OCI-LY1 (cell line): Measurements from ENCODE around the gene SEL1L2.

Source experiments
- H2AFZ ChIP-seq: fragments of 200-600 bp; sonication (generic), shearing (Covaris generic); 2 replicates; pipeline ENCODE4 v1.6.0; 2014; ENCODE audit warnings: antibody characterized with exemption, mild to moderate bottlenecking, low read length
- H3F3A ChIP-seq: fragments of 200-600 bp; sonication (generic), shearing (Covaris generic); 2 replicates; pipeline ENCODE4 v1.6.0; 2014; ENCODE audit warnings: mild to moderate bottlenecking, antibody characterized with exemption, low read length, moderate library complexity; ENCODE audit not compliant: insufficient read depth
- H3K27ac ChIP-seq: fragments of 200-600 bp; sonication (generic); 2 replicates; pipeline ENCODE4 v1.5.1; 2014; ENCODE audit warnings: low read length, mixed run types, mild to moderate bottlenecking, low read depth; ENCODE audit not compliant: poor library complexity, severe bottlenecking
- H3K27me3 ChIP-seq: fragments of 200-600 bp; sonication (generic); 2 replicates; pipeline ENCODE4 v1.6.0; 2014; ENCODE audit warnings: antibody characterized with exemption, mild to moderate bottlenecking, low read length, moderate library complexity; ENCODE audit not compliant: insufficient read depth
- H3K36me3 ChIP-seq: fragments of 200-600 bp; sonication (generic); 2 replicates; pipeline ENCODE4 v1.6.1; 2014; ENCODE audit warnings: mild to moderate bottlenecking, antibody characterized with exemption, low read length, moderate library complexity, mixed read lengths; ENCODE audit not compliant: insufficient read depth
- H3K4me1 ChIP-seq: fragments of 200-600 bp; sonication (generic); 2 replicates; pipeline ENCODE4 v1.5.1; 2014; ENCODE audit warnings: mild to moderate bottlenecking, low read length, moderate library complexity; ENCODE audit not compliant: insufficient read depth, severe bottlenecking
- H3K4me2 ChIP-seq: fragments of 200-600 bp; sonication (generic), shearing (Covaris generic); 2 replicates; pipeline ENCODE4 v1.6.1; 2014; ENCODE audit warnings: low read length
- H3K4me3 ChIP-seq: fragments of 200-600 bp; sonication (generic); 2 replicates; pipeline ENCODE4 v1.5.1; 2014; ENCODE audit warnings: low read length, low read depth, mild to moderate bottlenecking, mixed read lengths; ENCODE audit not compliant: poor library complexity, severe bottlenecking
- H3K79me2 ChIP-seq: fragments of 200-600 bp; shearing (Covaris generic); 2 replicates; pipeline ENCODE4 v1.6.1; 2016; ENCODE audit warnings: mixed run types, low read length, mixed read lengths; ENCODE audit not compliant: insufficient read depth
- H3K9ac ChIP-seq: fragments of 200-600 bp; sonication (generic), shearing (Covaris generic); 2 replicates; pipeline ENCODE4 v1.6.1; 2014; ENCODE audit warnings: mild to moderate bottlenecking, low read length, mixed read lengths
- H3K9me2 ChIP-seq: fragments of 200-600 bp; sonication (generic), shearing (Covaris generic); 2 replicates; pipeline ENCODE4 v1.6.1; 2014; ENCODE audit warnings: low read depth, mild to moderate bottlenecking, low read length, mixed read lengths
- H3K9me3 ChIP-seq: fragments of 200-600 bp; shearing (Covaris generic); 2 replicates; pipeline ENCODE4 v1.6.1; 2014; ENCODE audit warnings: low read length, mixed read lengths
- H4K20me1 ChIP-seq: fragments of 200-600 bp; sonication (generic), shearing (Covaris generic); 2 replicates; pipeline ENCODE4 v1.6.0; 2016; ENCODE audit warnings: mild to moderate bottlenecking, low read length; ENCODE audit not compliant: insufficient read depth
- CTCF ChIP-seq: fragments of 200-600 bp; sonication (generic), shearing (Covaris generic); IDR thresholded peaks from 2 replicates; pipeline ENCODE4 v1.5.1; 2017; ENCODE audit warnings: mild to moderate bottlenecking, antibody characterized with exemption, low read length, moderate library complexity, mixed read lengths
- EZH2 ChIP-seq: fragments of 200-600 bp; sonication (generic), shearing (Covaris generic); IDR thresholded peaks from 2 replicates; pipeline ENCODE4 v1.8.0; 2017; ENCODE audit warnings: borderline replicate concordance, mixed run types, mild to moderate bottlenecking, antibody characterized with exemption, low read length, moderate library complexity, mixed read lengths

Gene SEL1L2

GRCh38 chr20:13863244-13863643, 127.2 kb downstream of the SEL1L2 start:
- H3K36me3 ChIP-seq = no peaks in the 10 kb centered on the region

GRCh38 chr20:13862245-13862644, 128.2 kb downstream of the SEL1L2 start:
- Histone ChIP-seq H4K20me1 (no peaks in the 10 kb centered on the region), H3K4me3 (no peak overlapping the region), H2AFZ (no peak overlapping the region), H3K36me3 (no peaks in the 10 kb centered on the region), H3F3A (no peaks in the 10 kb centered on the region), H3K9me2 (no peaks in the 10 kb centered on the region), H3K27ac (no peak overlapping the region), H3K4me1 (no peaks in the 10 kb centered on the region), H3K9ac (no peak overlapping the region), H3K27me3 (no peaks in the 10 kb centered on the region), H3K79me2 (no peaks in the 10 kb centered on the region), H3K4me2 (no peak overlapping the region), H3K9me3 (no peaks in the 10 kb centered on the region)
- TF ChIP-seq CTCF = no peak

More at GRCh38 chr20:13863244-13863643, 127.2 kb downstream of the SEL1L2 start:
- Histone ChIP-seq H3K4me1 (no peaks in the 10 kb centered on the region), H3K9me2 (no peaks in the 10 kb centered on the region), H3K9me3 (no peaks in the 10 kb centered on the region), H3K9ac (no peak overlapping the region), H2AFZ (no peak overlapping the region), H3K4me3 (no peak overlapping the region), H3K79me2 (no peaks in the 10 kb centered on the region), H3K4me2 (no peak overlapping the region), H3K27me3 (no peaks in the 10 kb centered on the region), H3F3A (no peaks in the 10 kb centered on the region), H4K20me1 (no peaks in the 10 kb centered on the region), H3K27ac (no peak overlapping the region)
- TF ChIP-seq CTCF = no peak
- TF ChIP-seq EZH2 = no peak

- H3K4me3 ChIP-seq = no peak overlapping the region
- H3K9me3 ChIP-seq = no peaks in the 10 kb centered on the region
- no peak overlapping the region for H3K9ac ChIP-seq
- no peaks in the 10 kb centered on the region for H3K36me3 ChIP-seq
- H3F3A ChIP-seq = no peaks in the 10 kb centered on the region
- H3K4me1 ChIP-seq = no peaks in the 10 kb centered on the region
- H4K20me1 ChIP-seq = no peaks in the 10 kb centered on the region
- H3K79me2 ChIP-seq = no peaks in the 10 kb centered on the region
- TF ChIP-seq CTCF = no peak
- TF ChIP-seq EZH2 = no peak
- H3K4me2 ChIP-seq = no peak overlapping the region
- H3K27ac ChIP-seq = no peak overlapping the region
- no peak overlapping the region for H2AFZ ChIP-seq
- H3K9me2 ChIP-seq = no peaks in the 10 kb centered on the region
- H3K27me3 ChIP-seq = no peaks in the 10 kb centered on the region
These were observed 131.5 kb downstream of the SEL1L2 start for GRCh38 chr20:13858871-13859270.
